Endothelial cell (in vitro differentiated cells): ENCODE results near the gene CFI. TPM values are rescaled to one million over a fixed set of nuclear protein-coding genes. Genes with fewer than 3 reads are reported as not detected.
A peak's percentile ranks its signal among the peaks of the same experiment; 100 is the strongest.

Source experiments
- DNase-seq: peaks from one replicate; pipeline ENCODE4 v3.0.0; 2021; ENCODE audit warnings: low spot score
- H3K27ac Mint-ChIP-seq: one replicate; pipeline ENCODE4 v1.8.0; 2021; ENCODE audit warnings: mixed read lengths, inconsistent platforms; ENCODE audit not compliant: unreplicated experiment
- H3K27me3 Mint-ChIP-seq: one replicate; pipeline ENCODE4 v1.8.0; 2021; ENCODE audit warnings: mild to moderate bottlenecking, moderate library complexity, mixed read lengths, inconsistent platforms; ENCODE audit not compliant: unreplicated experiment
- H3K36me3 Mint-ChIP-seq: one replicate; pipeline ENCODE4 v1.8.0; 2021; ENCODE audit warnings: mild to moderate bottlenecking, low read depth, mixed read lengths, inconsistent platforms; ENCODE audit not compliant: unreplicated experiment
- H3K4me1 Mint-ChIP-seq: one replicate; pipeline ENCODE4 v1.8.0; 2021; ENCODE audit warnings: mild to moderate bottlenecking, mixed read lengths, inconsistent platforms; ENCODE audit not compliant: unreplicated experiment
- H3K4me3 Mint-ChIP-seq: one replicate; pipeline ENCODE4 v1.8.0; 2021; ENCODE audit warnings: mild to moderate bottlenecking, mixed read lengths, inconsistent platforms; ENCODE audit not compliant: unreplicated experiment
- H3K9me3 Mint-ChIP-seq: one replicate; pipeline ENCODE4 v1.8.0; 2021; ENCODE audit warnings: mixed read lengths, inconsistent platforms; ENCODE audit not compliant: unreplicated experiment
- CTCF ChIP-seq: fragments of 200-600 bp; sonication (generic); IDR thresholded peaks from one replicate; pipeline ENCODE4 v1.5.0; 2021; ENCODE audit warnings: antibody characterized with exemption; ENCODE audit not compliant: unreplicated experiment
- total RNA-seq: library from RNA; stranded (reverse); fragmentation: NEBNext Ultra II Directional; extraction: Animal tissue kit (Norgen Biotek cat#: 25700); gene quantifications from one replicate; pipeline ENCODE4 v1.2.1, GENCODE V29; 2021; ENCODE audit not compliant: unreplicated experiment

Gene CFI
- total RNA-seq, 1 donor from 2014 or later: 2.6 TPM

DNA sequence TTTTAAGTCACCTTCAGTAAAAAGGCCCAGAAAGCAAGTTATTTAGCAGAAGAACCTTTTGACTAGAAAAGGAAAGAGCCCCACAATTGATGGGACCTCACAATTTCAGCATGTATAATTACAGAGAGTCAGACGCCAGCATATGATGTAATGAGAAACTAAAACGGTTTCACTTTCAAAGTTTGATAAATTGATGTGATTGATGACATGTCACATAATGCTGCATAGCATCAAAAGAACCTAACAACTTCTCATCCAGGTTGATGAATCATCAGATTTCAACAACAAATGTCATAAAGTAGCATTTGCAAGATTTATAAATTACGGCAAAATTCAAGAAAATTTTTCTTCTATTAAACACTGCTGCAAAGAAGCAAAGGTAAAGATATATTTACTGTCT, 9.9 kb upstream of the CFI start:
- TF ChIP-seq CTCF: no peak
- Mint-ChIP-seq H3K4me3 (no peak overlapping the region), H3K27ac (no peak overlapping the region), H3K9me3 (no peaks in the 10 kb centered on the region), H3K36me3 (no peaks in the 10 kb centered on the region), H3K4me1 (peaks cover 18% of the 10 kb centered on the region), H3K27me3 (peaks cover 3% of the 10 kb centered on the region)
- no peak for DNase-seq

GRCh38 chr4:109810552-109811387, 9.0 kb upstream of the CFI start:
- DNase-seq: no peak
- Mint-ChIP-seq H3K36me3 (no peaks in the 10 kb centered on the region), H3K9me3 (no peaks in the 10 kb centered on the region), H3K27me3 (peaks cover 1% of the 10 kb centered on the region), H3K4me1 (peaks cover 13% of the 10 kb centered on the region), H3K27ac (no peak overlapping the region), H3K4me3 (no peak overlapping the region)
- no peak for TF ChIP-seq CTCF

DNA sequence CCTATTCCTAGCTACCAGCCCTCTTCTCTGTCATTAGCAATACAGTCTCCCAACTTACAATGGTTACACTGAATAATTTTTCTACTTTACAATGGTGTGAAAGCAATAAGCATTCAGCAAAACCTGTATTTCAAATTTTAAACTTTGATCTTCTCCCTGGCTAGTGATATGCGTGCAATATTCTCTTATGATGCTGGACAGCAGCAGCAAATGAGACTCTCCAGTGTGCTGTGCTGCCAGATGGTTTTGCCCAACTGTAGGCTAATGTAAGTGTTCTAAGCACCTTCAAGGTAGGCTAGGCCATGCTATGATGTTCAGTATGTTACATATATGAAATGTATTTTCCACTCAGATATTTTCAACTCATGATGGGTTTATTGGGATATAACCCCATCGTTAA, 7.9 kb upstream of the CFI start:
- no peak overlapping the region for H3K4me3 Mint-ChIP-seq
- no peak overlapping the region for H3K27ac Mint-ChIP-seq
- DNase-seq: no peak
- peaks cover 8% of the 10 kb centered on the region for H3K4me1 Mint-ChIP-seq
- no peaks in the 10 kb centered on the region for H3K9me3 Mint-ChIP-seq
- TF ChIP-seq CTCF: no peak
- H3K36me3 Mint-ChIP-seq: no peaks in the 10 kb centered on the region
- no peaks in the 10 kb centered on the region for H3K27me3 Mint-ChIP-seq

DNA sequence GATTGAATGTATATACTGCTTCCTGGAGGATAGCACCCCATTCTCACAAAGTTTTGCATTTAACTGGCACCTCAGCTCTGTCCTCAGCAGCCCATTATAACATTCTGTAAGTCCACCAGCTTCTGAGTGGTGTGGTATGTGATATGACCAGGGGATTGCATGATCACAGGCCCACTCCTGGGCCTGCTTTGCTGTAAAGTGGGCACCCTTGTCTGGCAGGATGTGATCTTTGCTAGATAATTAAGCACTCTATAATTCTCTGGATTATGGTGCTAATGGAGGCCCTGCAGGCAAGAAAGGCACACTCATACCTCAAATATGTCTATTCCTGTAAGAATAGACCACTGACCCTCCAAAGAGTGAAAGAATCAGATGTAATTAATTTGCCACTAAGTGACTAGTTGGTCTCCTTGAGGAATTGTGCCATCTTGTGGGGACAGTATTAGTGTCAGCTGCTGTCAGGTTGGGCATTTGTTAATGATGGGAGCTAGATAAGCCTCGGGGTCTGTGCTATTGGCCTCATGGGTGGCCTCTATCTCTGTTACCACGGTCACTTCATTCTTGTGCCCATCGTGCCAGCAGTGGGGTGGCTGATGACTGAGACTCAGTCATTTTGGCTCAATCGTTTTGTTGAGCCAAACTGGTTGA, 2.2 kb upstream of the CFI start:
- H3K36me3 Mint-ChIP-seq: no peaks in the 10 kb centered on the region
- H3K4me1 Mint-ChIP-seq: peaks cover 7% of the 10 kb centered on the region
- DNase-seq: peak; percentile 31
- no peak overlapping the region for H3K27ac Mint-ChIP-seq
- H3K9me3 Mint-ChIP-seq: no peaks in the 10 kb centered on the region
- H3K4me3 Mint-ChIP-seq: no peak overlapping the region
- no peaks in the 10 kb centered on the region for H3K27me3 Mint-ChIP-seq
- TF ChIP-seq CTCF: no peak

GRCh38 chr4:109801099-109801789, 555 bp downstream of the CFI start:
- Mint-ChIP-seq H3K36me3 (no peaks in the 10 kb centered on the region), H3K4me1 (peaks cover 2% of the 10 kb centered on the region), H3K4me3 (no peak overlapping the region), H3K27ac (no peak overlapping the region), H3K9me3 (no peaks in the 10 kb centered on the region), H3K27me3 (no peaks in the 10 kb centered on the region)
- TF ChIP-seq CTCF: no peak
- no peak for DNase-seq
